Measurements from ENCODE around the gene DNASE1L3.
A peak's percentile ranks its signal among the peaks of the same experiment; 100 is the strongest.
"Not testable (repeated sequence)": the region's sequence is repeated elsewhere in the genome, so short reads cannot be mapped to it uniquely, and the experiment has no call there.

DNASE1L3 gene

DNA sequence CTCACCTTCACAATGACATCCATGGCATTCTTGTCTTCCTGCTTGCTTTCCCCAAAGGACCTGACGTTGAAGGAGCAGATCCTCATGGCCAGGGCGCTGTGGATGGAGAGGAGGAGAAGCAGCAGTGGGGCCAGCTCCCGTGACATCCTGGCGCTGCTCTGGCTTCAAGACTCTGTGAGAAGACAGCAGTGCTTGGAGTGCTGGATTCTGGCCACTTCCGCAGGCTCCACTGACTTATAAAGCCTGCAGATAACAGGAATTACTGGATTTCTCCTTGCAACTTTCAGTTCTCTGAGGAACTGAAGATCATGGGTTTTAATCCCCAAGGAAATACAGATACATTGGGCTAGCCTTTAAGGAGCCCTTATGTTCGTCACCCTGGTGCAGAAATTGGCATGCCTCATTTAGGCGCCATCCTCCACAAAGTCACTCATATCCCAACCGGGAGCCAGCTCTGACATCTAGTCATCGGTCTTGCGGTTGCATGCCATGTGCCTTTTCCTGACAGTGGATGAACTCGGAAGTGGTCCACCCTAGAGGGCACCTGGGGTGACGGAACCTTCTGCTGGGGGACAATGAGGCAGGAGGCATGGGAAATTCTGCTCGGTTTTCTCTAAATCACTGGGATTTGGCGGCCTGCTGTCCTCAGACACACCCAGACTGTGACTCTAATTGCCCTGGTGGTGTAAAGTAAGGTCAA, at the start of gene DNASE1L3:
TSS of gene DNASE1L3 (minus strand) at position 212 of the 700 bp plus-strand sequence. CDS start at position 146, 66 bp downstream.
- no peak for DNase-seq

DNA sequence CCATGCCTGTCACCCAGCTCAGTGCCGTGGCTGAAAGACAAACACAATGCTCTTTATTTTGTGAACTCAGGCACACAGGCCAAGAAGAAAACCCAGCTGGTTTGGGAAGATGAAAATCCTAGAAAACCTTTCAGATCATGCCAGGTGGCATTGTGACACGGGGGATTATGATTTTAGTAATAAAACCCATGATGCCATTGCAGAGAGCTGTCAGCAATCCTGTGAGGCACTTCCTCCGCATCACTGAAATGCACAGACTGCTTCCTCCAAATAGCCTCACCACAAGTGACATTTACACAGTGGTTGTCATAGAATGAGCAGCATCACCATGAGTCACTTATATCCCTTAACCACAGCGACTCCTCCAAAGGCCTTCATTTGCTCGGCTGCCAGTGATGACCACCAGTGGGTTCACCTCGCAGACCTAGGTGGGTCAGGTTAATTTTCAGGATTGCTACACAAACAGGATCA, 49.5 kb upstream of the DNASE1L3 start:
- DNase-seq = peak; percentile 91

GRCh38 chr3:58258392-58259055, 47.8 kb upstream of the DNASE1L3 start:
- DNase-seq = no peak

DNA sequence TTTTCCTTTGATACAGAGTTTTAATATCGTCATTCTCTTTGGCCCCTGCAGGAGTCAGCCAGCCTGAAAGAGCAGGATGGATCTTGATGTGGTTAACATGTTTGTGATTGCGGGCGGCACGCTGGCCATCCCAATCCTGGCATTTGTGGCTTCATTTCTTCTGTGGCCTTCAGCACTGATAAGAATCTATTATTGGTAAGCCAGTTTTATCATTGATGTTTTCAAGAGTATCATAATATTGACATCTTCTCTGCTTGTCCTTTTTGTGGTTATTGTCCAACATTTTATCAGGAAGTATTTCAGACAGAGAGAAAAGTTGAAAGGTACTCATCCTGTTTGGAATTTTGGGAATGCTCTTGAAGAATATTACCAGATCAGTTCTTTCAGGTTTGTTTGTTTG, 45.7 kb upstream of the DNASE1L3 start:
- no peak for DNase-seq

DNA sequence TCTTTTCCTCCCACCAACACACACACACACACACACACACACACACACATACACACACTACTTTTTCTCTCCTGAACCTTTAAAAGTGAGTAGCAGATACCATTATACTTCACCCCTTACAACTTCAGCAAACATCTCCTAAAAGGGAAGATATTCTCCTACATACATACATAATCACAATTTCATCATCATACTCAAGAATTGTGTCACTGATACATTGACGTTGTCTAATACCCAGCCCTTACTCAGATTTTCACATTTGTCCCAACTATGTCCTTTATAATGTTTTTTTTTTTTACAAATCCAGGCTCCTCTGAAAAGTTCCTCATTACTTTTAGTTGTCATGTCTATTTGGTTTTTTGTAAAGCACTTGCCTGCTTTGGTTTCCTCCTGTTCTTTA, 45.3 kb upstream of the DNASE1L3 start:
- peak; percentile 74 for DNase-seq

GRCh38 chr3:58254144-58254543, 43.4 kb upstream of the DNASE1L3 start:
- no peak for DNase-seq

GRCh38 chr3:58251631-58252035, 40.9 kb upstream of the DNASE1L3 start:
- DNase-seq = no peak

DNA sequence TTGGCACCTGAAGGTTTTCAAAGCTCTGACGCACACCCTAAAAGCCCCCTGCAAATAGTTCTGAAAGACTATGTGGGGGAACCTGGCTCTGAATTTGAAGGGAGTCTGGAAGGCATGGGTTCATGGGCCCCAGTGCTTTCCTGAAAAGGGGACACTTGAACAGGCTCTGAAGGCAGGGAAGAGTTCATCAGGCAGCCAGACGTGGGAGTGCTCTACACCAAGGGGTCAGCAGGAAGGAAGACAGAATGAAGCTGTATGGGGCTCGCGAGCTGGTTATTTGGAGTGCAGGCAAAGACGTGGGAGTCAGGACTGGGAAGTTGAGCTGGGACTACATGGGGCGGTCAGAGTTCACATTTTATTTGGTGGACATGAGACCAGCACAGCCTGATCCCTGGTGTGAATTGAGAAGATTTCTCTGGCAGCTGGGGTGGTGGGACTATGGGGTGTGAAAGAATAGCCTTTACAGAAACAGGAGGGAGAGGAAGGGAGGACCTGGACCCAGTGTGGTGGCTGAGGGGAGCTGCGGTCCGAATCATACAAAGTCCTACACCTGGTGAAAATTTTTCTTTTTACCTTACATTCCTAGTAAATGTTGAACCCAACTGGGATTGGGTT, 39.4 kb upstream of the DNASE1L3 start:
- DNase-seq = no peak

DNA sequence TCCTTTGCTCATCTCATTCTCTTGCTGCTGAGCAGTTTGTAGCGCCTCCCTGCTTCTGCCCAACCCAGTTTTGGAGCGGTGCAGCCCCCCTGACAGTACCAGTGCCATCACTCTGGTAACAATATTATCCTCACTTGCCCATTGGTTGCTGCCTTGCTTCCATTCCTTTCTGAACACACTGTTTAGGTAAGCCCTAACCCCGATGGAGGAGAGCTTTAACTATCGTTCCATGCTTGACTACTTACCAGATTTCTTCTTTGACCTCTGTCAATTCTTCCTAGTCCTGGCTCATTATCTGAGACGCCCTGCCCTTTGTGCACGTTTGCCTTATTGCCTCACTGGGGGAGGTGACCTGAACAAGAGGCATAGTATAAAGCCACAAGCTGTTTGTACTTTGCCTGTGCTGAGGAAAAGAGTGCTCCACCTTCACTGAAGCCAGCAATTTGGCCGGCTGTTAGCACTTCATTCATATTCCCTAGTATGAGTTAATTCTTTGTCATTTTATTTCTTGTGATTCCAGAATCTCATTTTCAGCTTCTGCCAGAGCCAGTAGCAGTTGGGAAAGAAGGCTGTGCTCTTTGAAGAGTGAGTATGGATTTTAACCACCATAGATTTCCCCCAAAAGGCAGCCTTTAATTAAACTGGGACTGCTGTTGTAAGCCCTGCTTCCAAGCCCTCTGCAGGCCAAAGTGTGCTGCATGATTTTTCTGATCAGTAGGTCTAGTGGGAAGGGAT, 38.8 kb upstream of the DNASE1L3 start:
- no peak for DNase-seq

GRCh38 chr3:58246148-58247047, 35.6 kb upstream of the DNASE1L3 start:
- DNase-seq = no peak

- DNase-seq = no peak
These were observed 33.3 kb upstream of the DNASE1L3 start for GRCh38 chr3:58243976-58244585.

DNA sequence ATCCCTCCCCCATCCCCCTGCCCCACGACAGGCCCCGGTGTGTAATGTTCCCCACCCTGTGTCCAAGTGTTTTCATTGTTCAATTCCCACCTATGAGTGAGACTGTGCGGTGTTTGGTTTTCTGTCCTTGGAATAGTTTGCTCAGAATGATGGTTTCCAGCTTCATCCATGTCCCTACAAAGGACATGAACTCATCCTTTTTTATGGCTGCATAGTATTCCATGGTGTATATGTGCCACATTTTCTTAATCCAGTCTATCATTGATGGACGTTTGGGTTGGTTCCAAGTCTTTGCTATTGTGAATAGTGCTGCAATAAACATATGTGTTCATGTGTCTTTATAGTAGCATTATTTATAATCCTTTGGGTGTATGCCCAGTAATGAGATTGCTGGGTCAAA, 32.1 kb upstream of the DNASE1L3 start:
- not testable (repeated sequence) for DNase-seq

- DNase-seq = no peak
These were observed 31.6 kb upstream of the DNASE1L3 start for GRCh38 chr3:58242340-58242739.

- no peak for DNase-seq
These were observed 30.7 kb upstream of the DNASE1L3 start for GRCh38 chr3:58241306-58242044.

DNA sequence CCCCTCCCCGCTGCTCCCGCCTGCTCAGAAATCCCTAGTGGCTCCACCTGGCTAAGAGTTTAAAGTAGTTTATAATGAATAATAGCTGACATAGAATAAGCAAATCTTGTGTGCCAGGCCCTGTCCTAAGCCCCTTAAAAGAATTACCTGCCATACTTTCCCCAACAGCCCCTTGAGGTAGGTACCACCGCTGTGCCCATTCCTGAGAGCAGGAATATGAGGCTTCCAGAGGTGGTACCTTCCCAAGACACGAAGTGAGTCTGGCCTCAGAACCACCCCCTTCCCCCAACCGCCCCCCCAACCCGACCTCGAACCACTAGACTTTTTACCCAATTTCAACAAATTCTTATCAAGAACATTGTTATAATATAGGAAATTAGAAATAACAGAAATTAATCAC, 28.1 kb upstream of the DNASE1L3 start:
- DNase-seq = no peak

DNA sequence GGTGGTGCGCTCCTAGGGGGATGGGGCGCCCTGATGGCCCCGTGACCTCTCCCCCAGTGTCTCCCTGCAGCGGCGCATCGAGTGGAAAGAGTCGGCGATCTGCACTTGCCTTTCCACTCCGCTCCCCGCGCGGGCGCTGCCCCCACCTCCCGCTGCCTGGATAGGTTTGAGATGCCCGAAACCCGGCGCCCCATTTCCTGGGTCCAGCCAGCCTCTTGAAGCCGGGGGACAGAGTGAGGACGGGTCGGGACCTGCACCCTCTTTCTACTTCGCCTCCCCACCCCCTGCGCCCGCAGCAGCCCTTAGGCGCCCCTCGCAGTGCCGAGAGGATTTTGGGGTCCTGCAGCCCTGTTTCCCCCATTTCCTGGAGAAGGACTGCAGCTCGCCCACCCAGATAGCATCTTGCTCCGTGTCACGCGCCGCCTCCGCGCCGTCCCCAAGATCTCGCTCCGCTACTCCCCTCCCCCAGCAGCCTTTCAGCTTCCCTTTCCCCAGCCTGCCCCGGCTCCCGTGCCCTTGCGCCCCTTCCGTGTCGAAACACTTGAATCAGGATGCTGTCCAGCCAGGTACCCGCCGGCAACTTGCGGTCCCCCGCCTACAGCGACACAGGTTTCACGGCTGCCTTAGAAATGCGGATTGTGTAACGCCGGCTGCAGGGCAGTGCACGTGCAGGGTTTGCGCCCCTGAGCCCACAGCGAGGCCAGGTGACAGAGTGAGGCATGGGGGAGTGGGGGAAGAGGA, 27.3 kb upstream of the DNASE1L3 start:
- DNase-seq = peak; percentile 58

- DNase-seq = peak; percentile 70
These were observed 26.6 kb upstream of the DNASE1L3 start, which contains the start of gene ABHD6 for GRCh38 chr3:58237238-58237940. TSS of gene ABHD6 (plus strand) at chr3:58237792. CDS start at chr3:58256587, 18,795 bp downstream.

DNA sequence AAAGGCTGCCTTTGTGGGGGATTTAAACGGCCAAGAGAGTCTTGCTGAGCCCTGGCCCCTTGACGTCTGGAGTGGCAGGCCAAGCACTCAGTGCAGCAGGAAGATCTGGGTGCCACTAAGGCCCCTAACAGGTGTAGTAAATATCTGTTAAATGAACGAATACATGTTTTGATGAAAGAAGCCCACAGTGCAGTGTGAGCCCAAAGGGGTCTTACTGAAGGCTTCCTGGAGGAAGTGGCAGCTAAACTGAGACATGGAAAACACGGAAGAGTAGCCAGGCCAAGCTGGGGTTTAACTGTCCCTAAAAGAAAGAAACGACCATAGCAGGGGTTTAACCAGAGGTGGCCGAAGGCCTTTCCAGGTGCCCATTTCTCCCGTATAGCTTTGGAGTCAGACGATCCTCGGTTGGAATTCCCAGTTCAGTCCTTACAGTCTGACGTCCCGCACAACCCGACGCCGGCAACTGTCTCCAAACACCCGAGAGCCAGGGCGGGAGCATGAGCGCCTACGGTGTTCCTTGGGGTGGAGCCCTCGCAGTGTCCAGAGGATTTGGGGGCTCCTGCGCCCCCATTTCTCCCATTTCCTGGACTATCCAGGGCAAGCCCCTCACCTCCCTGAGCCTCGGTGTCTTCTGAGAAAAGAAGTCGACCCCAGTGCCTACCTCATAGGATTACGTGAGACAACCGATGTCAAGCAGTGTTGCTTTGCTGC, 25.9 kb upstream of the DNASE1L3 start:
- DNase-seq = no peak

DNA sequence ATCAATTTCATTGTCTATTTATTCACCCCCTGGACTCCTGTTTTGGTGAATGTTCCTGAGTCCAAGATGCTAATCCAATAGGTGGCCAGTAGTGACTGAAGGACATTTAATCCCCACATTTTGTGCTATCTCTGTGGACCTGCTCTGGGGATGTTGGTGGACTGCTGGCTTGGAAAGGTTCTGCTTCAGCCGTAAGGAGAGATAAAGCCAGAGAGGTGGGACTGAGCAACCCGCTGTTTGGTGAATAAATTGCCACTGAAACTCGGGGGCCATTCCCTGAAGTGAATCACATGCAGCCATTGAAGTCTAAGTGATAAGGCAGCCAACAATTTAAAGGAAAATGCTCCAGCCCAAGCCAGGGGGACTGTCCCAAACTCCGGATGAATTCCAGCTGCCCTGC, 25.2 kb upstream of the DNASE1L3 start:
- DNase-seq = no peak

All from inflammatory macrophage treated with lipopolysaccharide for 4 hours (primary cell).